Fibroblast of skin of left quadriceps (primary cell): Measurements from ENCODE around the gene QARS1.

ENCODE experiments used
- DNase-seq, 2 experiments: peaks; one replicate each; pipeline ENCODE4 v3.0.0-alpha.2; 2013; ENCODE audit warnings: low read depth in 2 of 2

QARS1 gene

DNA sequence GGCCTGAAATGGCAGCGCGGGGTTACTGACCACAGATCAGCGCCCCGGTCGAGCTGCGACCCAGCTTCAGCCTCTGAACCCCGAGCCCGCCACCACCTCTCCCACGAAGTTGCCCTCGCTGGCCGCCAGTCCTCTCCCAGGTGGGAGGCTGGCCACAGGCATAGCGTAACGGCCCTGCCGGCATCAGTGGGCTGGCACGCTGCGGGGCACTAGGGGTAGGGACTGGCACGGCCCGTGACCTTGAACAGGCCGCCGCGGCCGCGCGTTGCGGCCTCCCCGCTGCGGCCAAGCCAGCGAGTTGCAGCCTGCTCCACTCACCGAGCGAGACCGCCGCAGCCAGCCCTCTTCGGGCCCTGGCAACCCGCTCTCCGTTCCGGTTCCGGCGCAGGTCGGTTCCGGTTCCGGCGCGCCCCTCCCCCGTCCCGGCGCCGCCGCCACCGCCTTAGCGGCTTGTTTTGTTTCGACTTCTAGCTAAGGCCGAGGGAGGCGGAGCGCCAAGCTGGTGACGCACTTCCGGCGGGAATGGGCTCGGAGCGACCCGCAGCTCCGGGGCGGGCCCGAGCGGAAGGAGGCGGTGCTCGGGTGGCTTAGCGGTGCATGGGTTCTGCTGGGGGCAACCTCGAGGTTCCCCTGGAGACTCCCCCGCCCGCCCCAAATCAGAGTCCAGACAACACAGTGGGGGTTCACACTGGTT is 16.0 kb upstream of the QARS1 start, which contains the start of gene USP19:
TSS of gene USP19 (minus strand) at position 386 of the 694 bp plus-strand sequence. CDS start 1,678 bp downstream, outside the sequence.
- peak; percentile 83 for DNase-seq

DNA sequence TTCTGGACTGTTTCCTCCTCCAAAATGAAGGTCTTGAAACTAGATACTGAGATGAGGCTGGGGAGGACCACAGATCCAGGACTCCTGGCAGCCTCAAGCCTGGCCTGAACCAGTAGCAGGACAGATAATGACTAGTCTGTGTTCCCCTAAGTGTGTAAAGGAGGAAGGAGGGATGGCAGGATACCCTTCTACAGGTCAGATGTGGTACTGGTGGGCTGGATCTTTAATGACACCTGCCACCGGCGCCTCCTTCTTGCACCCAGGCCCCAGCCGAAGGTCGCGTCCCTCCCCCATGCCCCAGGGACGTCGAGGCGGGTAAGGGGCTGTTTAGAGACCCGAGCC is 15.5 kb upstream of the QARS1 start:
- DNase-seq, result no peak

DNA sequence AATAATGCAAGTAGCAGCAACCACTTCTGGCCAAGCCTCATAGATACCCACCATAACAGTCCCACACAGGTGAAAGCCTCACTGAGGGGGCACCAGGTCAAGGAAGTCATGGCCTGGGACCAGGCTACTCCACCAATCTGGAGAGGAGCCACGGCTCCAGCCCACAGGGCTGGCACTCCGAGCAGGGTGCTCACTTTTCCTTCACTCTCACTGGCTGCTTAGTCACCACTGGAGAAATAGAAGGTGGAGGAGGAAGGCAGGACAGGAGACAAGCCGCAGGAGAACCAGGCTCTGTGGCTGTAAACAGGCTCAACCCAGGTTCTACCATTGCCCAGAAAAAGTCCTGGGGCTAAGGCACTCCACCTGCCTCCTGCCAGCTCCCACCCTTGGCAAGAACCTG is 14.9 kb upstream of the QARS1 start:
- DNase-seq, result no peak

DNA sequence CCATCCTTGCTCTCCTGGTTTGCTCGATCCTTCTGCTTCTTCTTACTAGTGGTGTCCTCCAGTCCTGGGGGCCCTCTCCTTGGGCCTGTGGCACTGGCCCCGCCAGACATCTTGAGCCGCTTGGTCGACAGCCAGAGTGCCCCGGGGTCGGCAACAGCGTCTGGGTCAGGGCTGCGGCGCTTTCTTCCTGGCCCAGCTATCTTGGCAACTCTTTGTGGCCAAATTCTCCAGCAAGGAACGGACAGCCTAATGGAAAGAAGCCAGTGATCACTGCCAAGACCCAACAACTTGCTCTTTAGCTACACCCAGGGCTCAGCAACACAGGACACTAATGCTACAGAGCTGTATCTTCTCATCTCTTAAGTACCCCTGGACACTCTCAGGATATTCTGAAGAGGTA is 14.5 kb upstream of the QARS1 start:
- DNase-seq, result no peak

DNA sequence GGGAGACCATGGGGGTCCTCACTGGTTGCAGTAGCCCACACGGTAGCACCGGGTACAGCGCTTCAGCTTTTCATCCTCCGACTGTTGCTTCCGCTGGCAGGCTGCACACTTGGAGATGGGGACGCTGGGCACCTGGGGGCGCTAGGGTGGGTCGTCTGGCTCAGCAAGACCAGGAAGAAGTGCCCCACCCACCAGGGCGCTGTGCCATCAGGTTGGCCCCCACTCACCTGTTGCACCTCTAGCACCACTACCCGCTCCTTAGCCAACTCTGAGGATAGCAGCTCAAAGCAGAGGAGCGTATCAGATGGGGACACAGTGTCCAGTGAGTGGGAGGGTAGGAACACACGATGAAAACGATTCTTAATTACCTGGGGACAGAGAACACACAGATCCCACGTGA is 7.7 kb upstream of the QARS1 start:
- DNase-seq, result no peak

DNA sequence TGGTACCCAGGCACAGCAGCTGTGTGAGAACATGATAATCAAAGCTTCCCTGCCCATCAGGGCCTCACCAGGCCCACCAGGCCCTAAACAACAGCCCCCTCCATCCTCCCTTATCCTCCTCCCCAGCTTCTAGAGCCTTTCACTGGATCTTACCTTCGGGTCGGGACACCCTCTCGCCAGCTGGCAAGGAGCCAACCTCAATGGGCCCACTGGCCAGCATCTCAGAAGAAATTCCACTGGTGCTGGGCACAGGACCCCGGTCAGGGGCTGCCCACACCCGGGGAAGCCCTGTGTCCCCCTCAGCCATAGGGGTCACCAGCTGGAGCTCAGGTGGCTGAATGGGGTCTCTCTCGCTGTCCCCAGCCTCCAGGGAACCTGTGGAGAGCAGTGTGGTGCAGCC is 6.8 kb upstream of the QARS1 start:
- no peak for DNase-seq

DNA sequence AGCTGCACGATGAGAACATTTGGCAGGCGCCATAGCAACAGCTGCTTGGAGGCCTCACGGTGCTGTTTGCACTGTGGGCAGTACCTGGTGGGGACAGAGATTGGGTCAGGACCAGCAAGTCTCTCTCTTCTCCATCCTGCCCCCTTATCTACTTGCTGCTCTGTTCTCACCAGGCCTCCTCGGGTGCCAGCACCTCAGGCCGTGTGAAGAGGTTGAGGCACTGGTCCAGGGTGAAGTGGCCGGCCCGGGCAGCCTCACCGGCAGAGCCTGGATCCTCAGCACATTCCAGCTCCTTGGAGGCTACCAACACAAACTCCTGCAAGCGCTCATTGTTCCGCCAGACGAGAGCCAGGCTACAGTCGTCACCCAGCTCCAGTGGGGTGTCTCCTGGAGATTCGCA is 6.2 kb upstream of the QARS1 start:
- no peak for DNase-seq

DNA sequence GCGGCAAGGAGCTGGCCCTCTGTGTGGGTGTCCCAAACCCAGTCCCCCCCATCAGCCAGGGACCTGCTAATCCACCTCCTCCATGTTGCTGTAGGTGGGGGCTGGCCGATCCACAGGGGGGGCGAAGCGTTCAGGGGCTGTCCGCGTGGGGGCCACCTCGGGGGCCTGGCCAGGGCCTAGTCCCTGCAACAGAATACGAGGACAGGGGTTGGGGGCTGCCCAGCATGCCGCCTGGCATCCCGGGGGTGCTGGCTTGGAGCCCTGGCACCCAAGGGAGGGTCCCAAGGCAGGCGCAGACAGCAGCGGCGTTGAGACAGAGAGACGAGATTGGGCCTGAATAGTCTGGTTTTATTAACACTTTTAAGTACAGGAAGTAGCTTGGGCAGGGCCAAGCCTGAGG is 3.8 kb upstream of the QARS1 start:
- DNase-seq, result no peak

DNA sequence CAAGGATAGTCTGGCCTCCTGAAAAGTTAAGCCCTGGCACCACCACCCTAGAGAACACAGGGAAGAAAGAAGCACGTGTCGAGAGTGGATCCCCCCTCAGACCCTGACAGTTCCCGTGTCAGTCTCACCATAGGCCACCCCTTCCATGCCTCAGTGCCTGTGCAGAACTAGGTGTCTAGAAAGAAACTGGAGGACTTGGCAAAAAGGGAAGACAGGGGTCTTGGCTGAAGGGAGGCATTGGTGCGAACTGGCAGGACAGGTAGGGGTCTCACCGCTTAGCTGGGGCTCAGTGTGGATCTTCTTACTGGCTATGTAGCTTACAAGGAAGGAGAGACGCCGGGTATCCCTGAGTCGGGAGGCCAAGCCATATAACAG is 518 bp downstream of the QARS1 start:
- DNase-seq, result no peak

DNA sequence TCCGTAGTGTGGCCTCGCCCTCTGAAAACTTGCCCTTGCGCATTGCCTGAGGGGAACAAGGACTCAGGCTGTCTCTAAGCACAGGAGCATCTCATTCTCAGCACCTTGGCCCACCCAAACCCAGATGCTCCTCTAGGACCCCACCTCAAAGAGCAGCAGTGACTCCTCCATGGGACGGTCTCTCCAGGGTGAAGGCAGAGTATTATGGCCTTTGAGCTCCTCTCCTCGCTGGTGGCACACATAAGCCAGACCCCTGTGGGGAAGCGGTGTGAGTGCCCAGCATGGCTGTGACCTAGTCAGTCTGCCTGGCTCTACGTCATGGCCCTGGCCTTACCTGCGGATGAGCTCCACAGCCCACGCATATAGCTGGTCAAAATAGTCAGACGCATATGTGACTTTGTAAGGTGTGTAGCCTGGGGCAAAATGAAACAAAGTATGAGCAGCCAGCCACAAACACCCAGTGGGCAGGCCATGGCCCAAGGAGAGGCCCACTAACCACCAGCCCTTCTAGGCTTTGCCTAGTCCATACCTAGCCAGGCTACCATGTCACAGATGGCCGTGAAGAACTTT is 4.4 kb downstream of the QARS1 start:
- no peak for DNase-seq

DNA sequence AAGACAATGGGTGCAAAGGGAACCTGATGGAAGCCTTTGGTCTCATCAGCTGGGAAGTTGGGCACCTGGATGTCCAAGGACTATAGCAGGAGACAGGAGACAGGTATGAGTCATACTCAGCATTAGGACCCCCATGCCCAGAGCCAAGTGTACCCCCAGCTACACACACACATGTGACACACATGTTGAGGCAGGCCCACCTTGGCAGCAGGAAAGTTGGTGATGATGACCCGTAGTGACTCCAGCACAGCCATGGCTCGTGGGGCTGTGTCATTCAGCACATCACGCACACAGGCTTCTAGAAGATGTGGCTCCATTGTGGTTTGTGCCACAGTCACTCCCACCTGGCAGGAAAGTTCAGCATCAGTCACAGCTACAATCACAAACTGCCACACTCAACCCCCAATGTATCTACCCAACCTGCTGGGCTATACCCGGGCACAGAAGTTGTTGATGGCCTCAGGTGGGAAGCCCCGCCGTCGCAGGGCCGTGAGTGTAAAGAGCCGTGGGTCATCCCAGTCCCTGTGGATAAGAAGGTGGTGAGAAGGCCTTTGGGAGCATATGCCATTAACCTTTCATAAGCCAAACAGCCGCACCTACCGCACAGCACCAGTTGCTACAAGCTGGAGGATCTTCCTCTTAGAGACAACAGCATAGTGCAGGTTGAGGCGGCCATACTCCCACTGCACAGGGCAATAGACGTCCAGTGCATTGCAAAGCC is 5.5 kb downstream of the QARS1 start:
- no peak for DNase-seq

DNA sequence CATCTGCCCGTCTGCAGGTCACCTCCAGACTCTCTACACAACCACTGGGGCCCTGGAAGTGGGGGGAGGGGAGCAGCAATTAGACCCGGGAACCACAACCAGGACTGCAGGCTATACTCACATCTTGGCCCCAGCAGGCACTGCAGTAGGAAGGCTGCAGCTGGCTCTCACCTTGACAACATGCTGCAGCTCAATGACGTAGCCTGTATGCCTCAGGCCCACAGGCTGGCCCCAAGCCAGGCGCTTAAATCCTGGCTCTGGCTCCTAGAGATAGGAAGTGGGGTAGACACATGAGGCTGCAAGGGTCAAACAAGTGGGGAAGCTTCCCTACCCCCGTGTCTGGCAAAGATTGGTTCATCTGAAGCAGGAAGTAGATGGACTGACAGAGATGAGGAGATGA is 6.1 kb downstream of the QARS1 start:
- DNase-seq, result no peak

DNA sequence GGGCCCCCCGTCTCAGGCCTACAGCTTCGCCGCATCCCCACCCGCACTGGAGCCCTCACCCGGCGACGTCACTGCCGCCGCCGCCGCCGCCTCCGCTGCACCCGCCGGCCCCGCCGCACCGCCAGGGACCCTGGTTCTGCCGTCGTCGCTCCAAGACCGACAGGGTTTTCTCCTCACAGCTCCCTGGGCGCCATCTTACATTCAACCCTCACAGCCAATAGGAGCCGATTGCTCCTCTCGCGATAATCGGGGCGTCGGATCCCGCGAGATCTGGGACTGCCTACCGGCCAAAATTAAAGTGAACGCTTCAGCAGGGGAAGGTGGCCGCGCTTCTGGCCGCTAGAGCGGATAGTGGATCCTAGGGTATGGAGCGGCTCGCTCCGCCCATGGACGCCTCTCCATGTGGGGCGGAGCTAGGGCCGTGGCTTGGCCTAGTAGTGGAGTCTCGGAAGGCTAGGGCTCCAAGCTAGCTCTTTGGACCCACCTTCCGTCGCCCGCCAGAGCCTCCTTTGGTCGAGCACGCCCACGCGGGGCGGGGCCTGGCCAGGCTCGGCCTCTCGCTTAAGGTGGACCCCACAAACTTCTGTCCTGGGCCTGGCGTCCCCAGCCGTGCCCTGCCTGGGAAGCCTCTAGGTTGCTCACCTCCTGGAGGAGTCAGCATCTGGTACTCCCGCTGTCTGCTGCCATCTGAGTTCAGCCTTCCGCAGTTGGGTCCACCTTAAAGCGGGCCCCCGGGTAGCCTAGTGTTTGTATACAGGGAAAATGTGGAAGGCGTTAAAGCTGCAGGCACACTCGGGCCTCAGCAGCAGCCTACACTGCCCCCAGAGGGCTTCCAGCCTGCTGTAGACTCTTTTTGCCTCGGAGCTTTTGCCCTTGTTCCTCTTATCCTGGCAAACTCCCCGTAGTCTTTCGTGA is 10.4 kb downstream of the QARS1 start, which contains the start of gene QRICH1:
TSS of gene QRICH1 (minus strand) at position 219 of the 915 bp plus-strand sequence. CDS start 17,054 bp downstream, outside the sequence.
- DNase-seq, result peak; percentile 97 to 98

DNA sequence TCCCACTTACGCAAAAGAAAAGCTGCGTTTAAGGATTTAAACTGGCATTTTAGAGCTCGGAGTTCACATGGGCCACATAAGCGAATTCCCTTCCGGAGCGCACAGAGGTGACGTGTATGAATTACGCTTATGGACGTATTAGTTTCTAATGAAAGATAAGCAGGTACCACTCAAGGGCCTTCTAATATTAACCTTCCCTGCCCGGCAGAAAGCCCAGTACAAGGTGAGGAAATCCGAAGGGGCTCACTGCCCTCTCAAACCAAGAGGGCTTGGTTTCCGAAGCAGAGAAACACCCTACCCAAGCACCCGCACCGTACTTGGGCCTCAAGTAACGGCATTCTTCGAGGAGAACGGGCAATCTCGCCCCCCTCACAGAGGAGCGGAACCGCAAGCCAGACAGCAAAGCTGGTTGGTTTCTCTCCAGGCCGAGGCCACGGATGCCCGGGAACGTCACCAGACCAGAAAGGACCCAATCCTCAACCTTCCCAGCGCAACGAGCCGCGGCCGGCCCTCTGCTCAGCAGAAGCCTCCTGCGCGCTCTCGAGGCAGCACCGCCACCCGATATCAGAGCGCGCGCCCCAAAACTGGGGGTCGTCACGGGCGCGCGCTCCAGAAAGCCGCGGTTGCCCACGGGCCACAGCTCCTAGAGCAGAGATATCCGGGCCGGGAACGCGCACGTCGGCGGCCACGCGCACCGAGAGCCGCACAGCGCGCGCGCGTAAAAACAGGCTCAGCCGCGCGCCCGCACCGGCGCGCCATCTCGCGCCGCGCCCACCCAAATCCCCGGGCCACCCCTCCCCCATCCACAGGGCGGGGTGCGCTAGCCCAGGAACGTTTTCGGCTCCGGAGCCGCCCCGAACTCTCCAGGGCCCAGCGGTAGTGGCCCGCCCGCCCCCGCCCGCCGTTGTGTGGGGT is 11.4 kb downstream of the QARS1 start:
- DNase-seq, result peak; percentile 49 to 50

DNA sequence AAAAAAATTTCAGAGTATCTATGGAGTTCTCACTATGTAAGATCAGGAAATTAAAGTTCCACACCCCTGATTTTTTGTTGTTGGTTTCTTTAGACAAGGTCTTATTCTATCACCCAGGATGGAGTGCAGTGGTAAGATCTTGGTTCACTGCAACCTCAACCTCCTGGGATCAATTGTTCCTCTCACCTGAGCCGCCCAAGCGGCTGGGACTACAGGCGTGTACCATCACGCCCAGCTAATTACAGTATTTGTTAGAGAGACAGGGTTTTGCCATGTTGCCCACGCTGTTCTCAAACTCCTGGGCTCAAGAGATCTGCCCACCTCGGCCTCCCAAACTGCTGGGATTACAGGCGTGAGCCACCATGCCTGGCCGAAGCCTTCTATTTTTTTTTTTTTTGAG is 23.1 kb downstream of the QARS1 start:
- DNase-seq, result no peak

DNA sequence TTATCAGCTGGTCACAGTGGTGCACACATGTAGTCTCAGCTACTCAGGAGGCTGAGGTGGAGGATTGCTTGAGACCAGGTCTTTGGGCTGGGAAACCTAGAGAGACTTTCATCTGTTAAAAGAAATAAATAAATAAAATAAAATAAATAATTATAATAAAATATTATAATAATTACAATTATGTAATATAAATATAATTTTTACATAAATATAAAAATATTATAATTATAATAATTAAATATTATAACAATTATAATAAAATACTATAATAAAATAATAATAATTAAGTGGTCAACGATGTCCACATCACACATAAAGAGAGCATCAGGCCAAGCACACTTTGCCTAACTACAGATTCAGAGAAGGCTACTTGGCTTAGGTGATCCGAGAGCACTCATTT is 25.3 kb downstream of the QARS1 start:
- no peak for DNase-seq

DNA sequence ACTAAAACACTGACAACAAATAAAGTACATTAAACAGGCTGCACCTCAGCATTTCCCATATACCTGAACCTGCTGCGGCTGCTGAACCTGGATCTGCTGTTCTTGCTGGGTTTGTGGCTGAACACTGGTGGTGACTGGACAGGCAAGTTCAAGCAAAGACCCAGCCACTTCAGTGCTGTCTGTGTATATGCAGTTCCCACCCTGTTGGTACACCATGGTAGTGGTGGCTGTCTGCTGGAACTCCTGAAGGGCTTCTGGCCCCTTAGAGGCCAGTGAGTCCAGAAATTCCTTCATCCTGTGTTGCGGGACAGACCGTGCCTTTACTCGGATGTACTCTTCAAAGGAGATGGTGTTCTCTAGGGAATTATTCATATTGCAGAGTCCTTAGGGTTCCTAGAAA is 27.9 kb downstream of the QARS1 start:
- DNase-seq, result no peak

DNA sequence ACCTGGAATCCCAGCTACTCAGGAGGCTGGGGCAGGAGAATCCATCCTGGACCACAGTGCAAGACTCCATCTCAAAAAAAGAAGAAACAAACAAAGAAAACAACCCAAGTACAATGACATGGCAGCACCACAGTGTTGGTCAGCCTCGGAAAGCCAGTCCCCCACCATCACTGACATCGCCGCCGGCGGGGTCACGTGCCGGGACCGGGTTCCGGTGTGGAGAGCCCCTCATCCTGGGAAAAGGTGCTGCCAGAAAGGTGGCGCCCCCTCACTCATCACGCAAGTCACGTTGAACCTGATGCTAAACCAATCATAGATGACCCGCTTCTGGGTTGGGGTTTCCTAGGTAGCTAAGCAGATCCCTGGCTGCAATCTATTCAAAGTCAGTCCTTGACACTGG is 28.4 kb downstream of the QARS1 start:
- DNase-seq, result no peak

DNA sequence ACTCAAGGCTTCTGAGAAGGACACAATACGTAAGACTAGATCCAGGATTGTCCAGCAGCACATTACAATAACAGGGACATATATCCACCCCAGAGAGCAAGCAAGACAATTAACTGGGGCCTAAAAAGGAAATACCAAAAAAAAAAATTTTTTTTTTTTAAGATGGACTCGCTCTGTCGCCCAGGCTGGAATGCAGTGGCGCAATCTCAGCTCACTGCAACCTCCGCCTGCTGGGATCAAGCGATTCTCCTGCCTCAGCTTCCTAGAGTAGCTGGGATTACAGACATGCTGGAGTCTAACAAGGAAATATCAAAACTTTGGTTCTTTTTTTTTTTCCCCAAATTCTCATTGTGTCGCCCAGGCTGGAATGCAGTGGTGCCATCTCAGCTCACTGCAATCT is 46.5 kb downstream of the QARS1 start:
- no peak for DNase-seq

DNA sequence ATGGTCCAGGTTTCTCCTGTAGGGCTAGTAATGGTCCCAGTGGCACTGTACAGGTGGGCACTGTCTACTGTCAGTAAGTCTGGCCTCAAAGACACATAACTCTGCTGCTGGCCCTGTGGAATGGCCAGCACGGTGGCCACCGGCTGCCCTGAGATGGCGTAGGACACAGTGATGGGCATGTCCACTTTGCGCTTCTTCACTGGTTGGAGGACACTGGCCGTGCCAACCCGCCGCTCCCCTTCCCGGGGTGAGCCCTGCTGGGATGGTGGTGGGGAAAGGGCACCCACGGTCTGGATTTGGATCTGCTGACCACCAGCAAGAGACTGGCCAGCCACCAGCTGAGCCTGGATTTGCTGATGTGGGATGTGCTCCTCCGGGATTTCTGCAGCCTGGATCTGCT is 47.3 kb downstream of the QARS1 start:
- DNase-seq, result no peak

DNA sequence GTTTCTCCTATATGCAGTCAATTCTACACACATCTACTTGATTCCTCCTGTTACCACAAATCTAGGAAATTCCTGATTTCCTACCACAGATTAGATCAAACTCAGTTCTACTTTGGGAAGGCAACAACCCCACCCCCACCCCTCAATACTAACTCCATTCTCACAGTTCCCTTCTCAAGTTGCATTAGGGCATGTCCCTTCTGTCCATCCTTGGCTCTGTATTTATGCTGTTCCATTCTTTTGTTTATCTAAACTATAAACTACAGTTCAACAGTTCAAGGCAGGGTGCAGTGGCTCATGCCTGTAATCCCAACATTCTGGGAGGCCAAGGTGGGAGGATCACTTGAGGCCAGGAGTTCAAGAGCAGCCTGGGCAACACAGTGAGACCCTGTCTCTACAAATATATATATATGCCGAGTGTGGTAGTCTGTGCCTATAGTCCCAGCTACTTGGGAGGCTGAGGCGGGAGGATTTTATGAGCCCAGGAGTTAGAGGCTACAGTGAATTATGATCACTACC is 50.2 kb downstream of the QARS1 start:
- DNase-seq, result no peak
